ENCODE measurements around the gene DDX5. TPM values are rescaled to one million over a fixed set of nuclear protein-coding genes. Genes with fewer than 3 reads are reported as not detected.

The DDX5 gene
- total RNA-seq, 1 experiment from 2014 or later = 869 TPM

DNA sequence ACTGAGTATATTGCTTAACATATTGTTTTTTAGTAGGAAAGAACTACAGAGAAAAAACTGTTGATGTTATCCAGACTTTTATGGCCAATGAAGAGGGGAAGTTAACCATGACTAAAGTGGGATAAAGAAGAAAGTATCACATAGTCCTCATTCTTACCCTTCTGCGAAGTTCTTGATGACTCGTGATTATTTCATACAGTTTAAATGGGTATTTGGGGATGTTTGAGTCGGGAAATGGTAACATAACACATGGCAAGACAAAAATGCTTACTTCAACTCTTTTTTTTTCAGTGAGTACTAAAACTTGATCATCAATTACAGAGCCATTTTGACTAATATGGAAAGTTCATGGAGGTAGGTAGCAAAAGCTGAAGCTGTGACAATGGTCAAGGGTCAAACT, 14.1 kb downstream of the DDX5 start:
- no peak overlapping the region for H3K9ac ChIP-seq (ENCODE audit: extremely low read depth, insufficient read length, low read length)
- no peak overlapping the region for H2AK5ac ChIP-seq (ENCODE audit: insufficient read length, low read length)
- Mint-ChIP-seq H3K9me3 (peaks cover 0 to 9% of the 10 kb centered on the region in 2 experiments; a peak in 4 of 5 replicates), H3K4me3 (no peak overlapping the region), H3K36me3 (ENCODE audit: insufficient read depth in 1 of 3, low read depth in 3 of 3) (peaks cover 44 to 70% (median 62%) of the 10 kb centered on the region in 3 experiments), H3K4me1 (peaks cover 12 to 20% of the 10 kb centered on the region in 2 experiments; a peak in 3 of 4 replicates), H3K27ac (no peak overlapping the region), H3K27me3 (ENCODE audit: low read depth) (peaks cover 3% of the 10 kb centered on the region)
- no CpG with 5 or more reads among the region's 3 CpGs for WGBS (ENCODE audit: extremely low coverage, insufficient read length, low lambda C conversion rate)
- no peak overlapping the region for H4K8ac ChIP-seq (replicated peaks; ENCODE audit: insufficient read length, low read depth, low read length)
- peaks cover 2% of the 10 kb centered on the region for H3K79me1 ChIP-seq (ENCODE audit: insufficient read depth, low read depth, low read length, poor library complexity, severe bottlenecking)
- DNase-seq = no peak
- no peak overlapping the region for H3K27ac ChIP-seq (ENCODE audit: insufficient read length, low read depth, low read length)
- H3T11ph ChIP-seq (ENCODE audit: low read length) = no peak overlapping the region
- H4K5ac ChIP-seq (ENCODE audit: insufficient read length, low read depth, low read length) = no peak overlapping the region
- peaks cover 6% of the 10 kb centered on the region; the same call in 1 of the 2 replicates for H3K79me2 ChIP-seq (ENCODE audit: insufficient read depth, low read length)
- H3K9me3 ChIP-seq (ENCODE audit: control insufficient read depth, low read depth, low read length) = no peaks in the 10 kb centered on the region
- no peak overlapping the region for H4K91ac ChIP-seq (ENCODE audit: insufficient read length, low read depth, low read length)
- no peak overlapping the region for H3K56ac ChIP-seq (ENCODE audit: insufficient read length, low read depth, low read length)
- H4K20me1 ChIP-seq (ENCODE audit: control insufficient read depth, insufficient read depth, insufficient read length) = no peaks in the 10 kb centered on the region
- no peak overlapping the region for H3K14ac ChIP-seq (ENCODE audit: insufficient read depth, low read length)
- no peak overlapping the region for H3K18ac ChIP-seq (ENCODE audit: insufficient read length, low read depth, low read length)
- no peaks in the 10 kb centered on the region for H3K27me3 ChIP-seq (ENCODE audit: insufficient read depth, low read length)
- no peak overlapping the region for H2BK120ac ChIP-seq (ENCODE audit: low read depth, low read length, poor library complexity, severe bottlenecking)
- no peak overlapping the region for H2BK12ac ChIP-seq (ENCODE audit: insufficient read length, low read depth, low read length)
- peaks cover 10% of the 10 kb centered on the region for H3K23me2 ChIP-seq (ENCODE audit: insufficient read length, low read depth, low read length, poor library complexity, severe bottlenecking)
- H2AFZ ChIP-seq (ENCODE audit: low read length) = no peak overlapping the region
- no peak overlapping the region for H3K4ac ChIP-seq (ENCODE audit: low read depth, low read length)
- no peak overlapping the region for H2BK5ac ChIP-seq (ENCODE audit: insufficient read length, low read length)
- no peak overlapping the region for H2BK20ac ChIP-seq (ENCODE audit: low read depth, low read length, poor library complexity, severe bottlenecking)
- TF ChIP-seq, protein P1, sequence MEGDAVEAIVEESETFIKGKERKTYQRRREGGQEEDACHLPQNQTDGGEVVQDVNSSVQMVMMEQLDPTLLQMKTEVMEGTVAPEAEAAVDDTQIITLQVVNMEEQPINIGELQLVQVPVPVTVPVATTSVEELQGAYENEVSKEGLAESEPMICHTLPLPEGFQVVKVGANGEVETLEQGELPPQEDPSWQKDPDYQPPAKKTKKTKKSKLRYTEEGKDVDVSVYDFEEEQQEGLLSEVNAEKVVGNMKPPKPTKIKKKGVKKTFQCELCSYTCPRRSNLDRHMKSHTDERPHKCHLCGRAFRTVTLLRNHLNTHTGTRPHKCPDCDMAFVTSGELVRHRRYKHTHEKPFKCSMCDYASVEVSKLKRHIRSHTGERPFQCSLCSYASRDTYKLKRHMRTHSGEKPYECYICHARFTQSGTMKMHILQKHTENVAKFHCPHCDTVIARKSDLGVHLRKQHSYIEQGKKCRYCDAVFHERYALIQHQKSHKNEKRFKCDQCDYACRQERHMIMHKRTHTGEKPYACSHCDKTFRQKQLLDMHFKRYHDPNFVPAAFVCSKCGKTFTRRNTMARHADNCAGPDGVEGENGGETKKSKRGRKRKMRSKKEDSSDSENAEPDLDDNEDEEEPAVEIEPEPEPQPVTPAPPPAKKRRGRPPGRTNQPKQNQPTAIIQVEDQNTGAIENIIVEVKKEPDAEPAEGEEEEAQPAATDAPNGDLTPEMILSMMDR (conservative IDR thresholded peaks at IDR 0.05) = no peak
- no peak overlapping the region for H2BK15ac ChIP-seq (ENCODE audit: low read depth, low read length)
- no peak overlapping the region for H3K4me2 ChIP-seq (ENCODE audit: insufficient read depth, insufficient read length, low read length)
- H3K23ac ChIP-seq (ENCODE audit: insufficient read length, low read depth, low read length) = no peak overlapping the region
- H3K4me1 ChIP-seq (ENCODE audit: insufficient read depth, low read length) = no peaks in the 10 kb centered on the region; the same call in 1 of the 2 replicates
